Activated CD4-positive, alpha-beta T cell treated with anti-CD3 and anti-CD28 coated beads for 24 hours (primary cell): Measurements from ENCODE around the gene ZFYVE9.

Source experiments
- DNase-seq, 2 donors: peaks; one replicate each; pipeline ENCODE4 v3.0.0-alpha.2; 2020; ENCODE audit warnings: low read depth in 2 of 2

The ZFYVE9 gene

DNA sequence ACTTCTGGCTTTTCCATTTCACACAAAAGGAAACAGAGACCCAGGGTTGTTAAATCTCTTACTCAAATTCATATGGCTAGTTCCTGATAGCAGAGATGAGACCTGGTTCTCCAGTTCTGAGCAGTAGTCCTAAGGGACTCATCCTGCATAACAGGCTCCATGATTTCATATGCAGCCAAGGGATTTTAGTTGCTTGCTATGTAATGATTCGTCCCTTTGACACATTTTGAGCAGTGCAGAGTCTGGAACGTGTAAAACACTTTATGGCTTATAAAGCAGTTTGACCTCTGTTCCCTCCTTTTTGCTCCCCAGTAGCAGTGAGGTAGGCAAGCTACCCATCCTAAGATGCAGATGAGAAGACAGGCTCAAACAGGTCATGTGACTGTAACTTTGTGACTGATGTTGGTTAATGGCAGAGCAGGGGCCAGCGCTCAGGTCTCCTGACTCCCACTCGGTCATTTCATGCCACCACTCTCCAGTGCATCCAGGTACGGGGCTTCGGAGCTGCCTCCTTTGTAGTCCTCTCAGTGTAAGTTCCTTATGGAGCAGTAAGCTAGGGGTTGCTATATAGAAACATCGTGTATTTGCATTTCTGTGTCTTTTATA, 199.9 kb downstream of the ZFYVE9 start:
- DNase-seq: no peak

DNA sequence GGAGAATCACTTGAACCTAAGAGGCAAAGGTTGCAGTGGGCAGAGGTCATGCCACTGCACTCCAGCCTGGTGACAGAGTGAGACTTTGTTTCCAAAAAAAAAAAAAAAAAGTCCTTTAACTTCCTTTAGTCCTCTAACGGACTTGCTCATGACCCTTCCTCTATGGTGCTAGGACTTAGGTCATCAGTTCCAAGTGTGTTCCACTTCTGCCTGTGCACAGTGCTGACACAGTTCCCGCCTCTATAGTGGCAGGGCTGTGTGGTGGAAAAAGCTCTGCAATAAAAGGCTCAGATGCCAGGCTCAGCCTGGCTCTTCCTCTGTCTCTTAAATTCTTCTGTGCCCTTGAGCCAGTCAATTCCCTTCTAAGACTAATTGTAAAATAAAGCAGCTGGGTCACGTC, 202.1 kb downstream of the ZFYVE9 start:
- DNase-seq: no peak

DNA sequence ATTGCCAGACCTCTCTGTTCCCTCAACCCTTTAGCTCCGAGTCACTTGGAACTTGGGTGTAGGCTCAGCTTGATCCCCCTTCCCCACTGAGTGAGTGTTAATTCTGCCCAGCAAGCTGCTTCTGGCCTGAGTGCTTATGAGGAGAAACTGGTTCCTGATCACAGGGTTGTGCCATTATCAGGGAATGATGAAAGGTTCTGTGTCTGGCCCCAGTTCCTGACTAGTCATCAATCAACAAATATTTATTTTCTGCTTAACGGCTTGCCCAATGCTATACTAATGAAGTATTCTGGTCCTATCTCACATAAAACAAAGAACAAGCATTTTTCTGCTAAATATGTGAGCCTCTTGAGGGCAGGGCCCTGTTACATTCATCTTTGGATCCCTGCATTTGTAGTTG, 203.4 kb downstream of the ZFYVE9 start:
- no peak for DNase-seq

DNA sequence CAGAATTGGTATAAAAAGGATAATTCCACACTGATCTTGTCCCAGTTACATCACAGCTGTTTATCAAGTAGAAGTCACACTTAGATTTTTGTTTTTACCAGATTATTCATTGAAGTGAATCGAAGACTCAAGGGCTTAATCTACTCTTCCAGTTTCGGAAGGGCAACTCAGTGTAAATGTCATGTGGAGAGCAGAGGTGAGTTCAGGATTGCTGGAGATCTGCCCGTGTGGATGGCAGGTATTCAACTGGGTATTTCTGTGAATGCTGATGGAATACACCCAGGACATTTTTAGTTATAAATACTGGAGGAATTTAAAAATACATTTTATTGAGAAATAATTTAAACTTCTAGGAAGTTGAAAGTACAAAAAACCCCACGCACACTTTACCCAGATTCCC, 204.8 kb downstream of the ZFYVE9 start:
- no peak for DNase-seq

DNA sequence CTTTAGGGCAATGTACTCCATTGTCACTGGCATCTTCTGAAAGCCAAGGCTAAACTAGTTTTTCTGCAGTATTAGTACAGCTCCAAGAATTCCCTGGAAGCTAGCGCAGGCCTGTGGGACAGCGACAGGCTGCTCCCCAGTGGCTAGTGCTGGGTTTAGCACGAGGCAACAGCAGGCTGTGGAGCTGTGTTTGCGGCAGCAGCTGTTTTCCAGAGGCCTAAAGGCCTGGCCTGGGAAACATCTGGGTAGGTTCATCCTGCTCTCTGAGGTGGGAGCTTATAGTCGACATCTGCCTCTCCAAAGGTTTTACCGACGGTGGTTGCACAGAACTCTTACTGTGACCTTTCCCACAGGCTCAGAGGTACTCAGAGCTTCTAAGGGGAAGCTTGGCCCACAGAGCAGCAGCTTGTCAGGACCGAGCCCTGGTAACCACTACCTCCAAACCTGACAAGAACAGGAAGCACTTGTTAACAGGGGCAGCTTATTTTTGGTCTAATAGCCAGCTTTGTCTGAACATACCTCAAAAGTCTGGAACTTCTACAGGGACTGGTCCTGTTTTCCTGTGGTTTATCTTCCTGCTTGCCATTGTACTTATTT, 206.9 kb downstream of the ZFYVE9 start:
- DNase-seq: no peak

DNA sequence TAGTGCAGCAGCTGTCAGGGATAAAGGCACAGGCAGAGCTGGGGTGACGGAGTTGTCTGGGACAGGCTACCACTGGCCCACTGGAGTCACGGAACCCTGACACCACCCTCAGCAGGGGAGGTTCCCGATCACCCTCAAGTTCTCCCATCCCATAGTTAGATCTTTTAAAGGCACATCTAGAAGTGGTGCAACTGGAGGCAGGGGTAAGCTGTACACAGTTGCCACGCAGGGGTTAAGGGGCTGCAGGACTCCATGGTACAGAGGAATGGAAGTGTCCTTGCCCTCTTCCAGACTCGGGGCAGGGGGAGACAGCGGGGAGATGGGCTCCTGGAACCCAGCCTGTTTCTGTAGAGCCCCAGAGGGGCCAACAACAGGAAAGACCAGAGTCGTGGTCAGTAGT, 210.8 kb downstream of the ZFYVE9 start:
- DNase-seq: no peak

DNA sequence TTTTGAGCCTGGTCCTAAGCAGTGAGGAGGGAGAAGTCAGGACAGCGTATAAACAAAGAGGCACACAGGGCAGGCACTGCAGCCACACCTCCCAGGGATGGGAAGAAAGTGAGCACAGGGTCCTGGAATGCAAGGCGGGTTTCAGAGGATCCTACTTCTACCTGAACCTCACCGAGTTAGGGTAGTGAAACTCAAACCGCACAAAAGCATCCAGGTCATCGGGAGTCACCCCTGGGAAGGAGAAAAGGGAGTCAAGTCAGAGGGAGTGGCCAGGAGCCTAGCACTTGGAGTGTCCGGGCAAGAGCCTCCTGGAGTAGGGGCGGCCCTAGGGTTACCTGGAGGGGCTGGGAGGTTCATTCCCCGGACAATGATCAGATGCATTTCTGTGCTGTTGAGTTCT, 213.5 kb downstream of the ZFYVE9 start:
- no peak for DNase-seq

DNA sequence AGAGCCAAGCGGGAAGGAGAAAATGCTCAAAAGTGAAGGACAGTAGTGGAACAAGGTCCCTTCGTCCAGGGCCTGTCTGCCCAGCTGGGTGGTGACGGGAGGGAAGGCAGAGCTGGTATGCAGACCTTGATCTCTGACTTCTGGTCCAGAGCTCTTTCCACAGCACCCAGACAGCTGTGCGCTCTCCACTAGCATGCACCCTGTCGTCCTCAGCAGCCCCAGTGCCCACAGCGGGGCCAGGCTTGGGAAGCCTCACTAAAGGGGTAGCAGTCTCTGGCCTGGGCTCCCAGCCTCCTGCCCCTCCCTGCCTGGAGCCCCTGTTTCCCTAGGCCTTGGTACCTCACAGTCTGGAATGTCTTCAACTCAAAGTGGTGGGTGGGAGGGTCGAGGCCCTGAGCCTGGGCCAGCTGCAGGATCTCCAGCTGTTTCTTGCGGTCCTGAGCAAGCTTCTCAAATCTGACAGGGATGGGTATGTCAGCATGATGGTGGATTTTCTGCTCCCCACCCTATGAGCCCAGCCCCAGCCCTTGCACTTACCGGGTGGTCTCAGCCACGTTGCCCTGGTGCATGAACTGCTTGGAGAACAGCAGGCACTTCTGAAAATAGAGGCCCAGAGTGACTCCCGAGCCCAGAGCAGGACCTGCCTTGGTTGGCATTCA, 214.1 kb downstream of the ZFYVE9 start:
- no peak for DNase-seq

DNA sequence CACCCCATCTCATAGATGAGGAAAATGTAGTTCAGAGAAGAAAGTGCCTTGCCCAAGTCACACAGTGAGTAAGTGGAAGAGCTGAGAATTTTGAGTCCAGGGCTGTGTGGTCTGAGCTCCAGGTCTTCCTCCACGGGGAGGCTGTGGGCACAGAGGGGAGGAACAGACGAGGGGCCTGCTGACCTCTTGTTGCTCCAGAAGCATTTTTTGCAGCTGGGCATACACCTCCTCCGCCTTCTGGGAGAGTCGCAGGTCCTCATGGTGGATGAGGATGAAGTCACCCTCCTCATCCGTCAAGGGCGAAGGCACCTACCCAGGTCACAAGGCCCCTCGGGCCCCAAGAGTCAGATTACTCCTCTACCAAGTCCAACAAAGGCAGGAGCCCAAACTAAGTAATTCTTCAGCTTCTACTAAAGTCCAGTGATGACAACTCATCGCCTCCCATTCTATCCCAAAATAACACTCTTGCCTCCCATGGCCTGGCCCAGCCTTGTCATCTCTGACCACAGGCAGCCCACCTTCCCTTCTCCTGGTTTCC, 215.0 kb downstream of the ZFYVE9 start:
- no peak for DNase-seq

DNA sequence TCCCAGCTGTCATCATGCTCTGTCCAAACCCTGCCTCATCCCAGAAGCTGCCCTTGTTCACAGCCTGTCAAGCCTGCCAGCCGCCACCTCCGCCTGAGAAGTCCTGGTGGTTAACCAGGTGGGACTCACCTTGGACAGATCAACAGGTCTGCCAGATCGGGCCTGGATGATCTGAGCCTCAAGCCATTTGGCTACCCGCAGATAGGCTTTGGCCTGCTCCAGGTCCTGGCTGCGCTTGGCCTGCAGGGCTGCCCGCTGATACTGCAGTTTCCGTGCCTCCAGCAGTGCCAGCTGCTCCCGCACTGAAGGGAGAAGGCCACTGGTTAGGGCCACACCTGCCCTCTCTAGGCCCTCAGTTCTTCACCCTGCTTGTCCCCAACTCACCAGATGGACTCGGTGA, 215.5 kb downstream of the ZFYVE9 start:
- no peak for DNase-seq

DNA sequence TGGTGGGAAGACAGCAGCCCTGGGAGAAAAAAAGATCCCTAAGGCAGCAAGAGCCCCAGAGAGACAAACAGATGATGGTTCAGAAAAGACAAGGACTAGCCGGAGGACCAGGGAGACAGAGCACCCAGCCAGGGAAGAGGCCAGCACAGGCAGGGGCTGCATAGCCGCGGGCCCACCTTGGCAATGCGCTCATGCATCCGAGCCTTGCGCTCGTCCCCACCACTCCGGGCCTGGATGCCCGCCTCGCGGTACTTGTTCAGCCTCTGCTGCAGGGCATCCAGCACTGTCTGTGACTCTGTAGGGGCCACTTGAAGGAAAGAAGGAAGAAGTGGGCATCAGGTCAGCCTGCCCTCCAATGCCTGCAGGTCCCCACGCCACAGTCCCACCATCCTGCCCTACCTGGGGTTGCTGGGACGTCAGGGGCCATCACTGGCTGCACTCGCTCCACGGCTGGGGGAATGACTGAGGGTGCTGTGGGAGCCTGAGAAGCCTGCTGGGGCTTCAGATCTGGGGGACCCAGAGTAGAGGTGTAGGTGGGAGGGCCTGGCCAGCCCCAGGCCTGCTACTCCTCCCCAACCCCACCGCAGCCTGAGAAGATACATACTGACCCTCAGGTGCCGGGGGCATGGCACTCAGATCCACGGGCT, 217.1 kb downstream of the ZFYVE9 start:
- DNase-seq: no peak

DNA sequence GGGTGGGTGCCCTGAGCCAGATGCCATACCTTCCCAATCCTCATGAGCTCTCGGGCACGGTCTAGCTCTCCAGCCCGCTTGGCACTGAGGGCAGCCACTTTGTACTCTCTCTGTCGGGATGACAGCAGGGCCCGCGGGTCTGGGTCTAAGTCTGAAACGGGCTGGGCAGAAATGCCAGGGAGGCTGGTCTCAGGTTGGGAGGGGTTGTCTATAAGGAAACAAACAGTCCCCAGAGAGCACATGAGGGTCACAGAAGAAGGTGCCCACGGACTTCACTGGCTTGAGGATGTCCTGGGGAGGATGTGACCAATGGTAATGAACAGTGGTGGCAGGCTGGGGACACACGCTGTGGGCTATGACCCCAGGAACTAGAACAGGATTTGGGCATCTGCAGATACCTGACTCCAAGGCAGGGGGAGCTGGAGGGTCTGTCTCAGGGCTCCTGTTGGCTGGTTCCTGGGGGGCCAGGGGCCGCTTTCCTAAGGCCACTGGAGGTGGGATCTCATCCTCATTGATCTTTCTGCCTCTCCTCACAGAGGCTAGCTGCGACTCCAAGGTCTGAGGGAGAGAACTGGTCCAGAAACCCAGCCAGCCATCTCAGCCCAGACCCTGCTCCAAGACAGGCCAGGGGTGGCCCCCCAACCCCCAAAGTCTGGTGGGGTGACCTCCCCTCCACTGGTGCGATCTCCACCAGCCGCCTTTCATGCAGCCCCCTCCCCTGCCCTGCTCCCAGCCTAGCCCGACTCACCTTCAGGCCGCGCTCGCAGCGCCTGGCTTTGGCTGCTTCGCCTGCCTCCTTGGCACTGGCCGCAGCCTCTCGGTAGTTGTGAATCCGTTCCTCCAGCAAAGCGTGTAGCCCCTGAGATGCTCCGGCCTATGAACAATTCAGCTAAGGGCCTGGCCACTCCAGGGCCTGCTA, 218.0 kb downstream of the ZFYVE9 start:
- no peak for DNase-seq

DNA sequence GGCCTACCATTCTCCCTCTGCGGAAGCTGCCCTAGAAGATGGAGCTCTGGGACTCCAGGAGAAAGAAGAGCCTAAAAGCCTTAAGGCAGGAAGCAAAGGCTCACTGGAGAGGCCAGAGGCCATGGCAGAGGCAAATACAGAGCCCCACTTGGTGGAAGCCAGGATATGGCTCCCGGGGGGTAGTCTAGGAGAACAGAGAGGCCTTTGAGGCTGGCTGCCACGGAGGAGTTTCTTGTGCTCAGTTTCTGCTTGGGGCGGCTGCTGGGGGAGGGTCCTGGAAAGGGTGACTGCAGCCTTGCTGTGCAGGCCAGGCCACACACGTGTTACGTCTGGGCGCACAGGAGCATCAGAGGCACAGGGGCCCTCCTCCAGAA, 218.7 kb downstream of the ZFYVE9 start:
- DNase-seq: no peak

DNA sequence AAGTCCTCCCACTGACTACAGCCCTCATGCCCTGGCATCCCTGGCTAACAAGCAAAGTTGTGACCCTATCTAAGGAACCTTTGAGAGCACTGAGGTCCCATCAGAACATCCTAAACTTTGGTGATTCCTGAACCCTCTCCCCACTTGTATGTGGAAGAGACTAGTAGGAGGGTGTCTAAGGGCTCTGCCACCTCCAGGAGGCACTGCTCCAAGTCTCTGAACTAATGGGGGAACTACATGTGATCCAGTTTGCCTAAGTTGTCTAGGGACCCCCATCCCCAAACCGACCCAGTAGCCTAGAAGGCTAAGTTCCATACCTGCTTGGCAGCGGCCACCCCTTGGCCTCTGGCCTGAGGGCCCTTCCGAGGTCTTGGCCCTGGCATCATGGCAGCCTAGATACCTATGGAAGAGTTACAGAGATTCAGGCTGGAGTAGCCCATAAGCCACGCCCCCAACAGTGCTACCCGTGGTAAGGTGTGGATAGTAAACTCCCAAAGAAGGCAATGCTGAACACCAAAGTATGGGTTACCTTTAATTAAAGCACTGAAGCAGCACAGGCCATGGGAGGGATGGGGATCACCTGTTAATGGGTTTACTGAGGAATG, 222.4 kb downstream of the ZFYVE9 start:
- DNase-seq: no peak

DNA sequence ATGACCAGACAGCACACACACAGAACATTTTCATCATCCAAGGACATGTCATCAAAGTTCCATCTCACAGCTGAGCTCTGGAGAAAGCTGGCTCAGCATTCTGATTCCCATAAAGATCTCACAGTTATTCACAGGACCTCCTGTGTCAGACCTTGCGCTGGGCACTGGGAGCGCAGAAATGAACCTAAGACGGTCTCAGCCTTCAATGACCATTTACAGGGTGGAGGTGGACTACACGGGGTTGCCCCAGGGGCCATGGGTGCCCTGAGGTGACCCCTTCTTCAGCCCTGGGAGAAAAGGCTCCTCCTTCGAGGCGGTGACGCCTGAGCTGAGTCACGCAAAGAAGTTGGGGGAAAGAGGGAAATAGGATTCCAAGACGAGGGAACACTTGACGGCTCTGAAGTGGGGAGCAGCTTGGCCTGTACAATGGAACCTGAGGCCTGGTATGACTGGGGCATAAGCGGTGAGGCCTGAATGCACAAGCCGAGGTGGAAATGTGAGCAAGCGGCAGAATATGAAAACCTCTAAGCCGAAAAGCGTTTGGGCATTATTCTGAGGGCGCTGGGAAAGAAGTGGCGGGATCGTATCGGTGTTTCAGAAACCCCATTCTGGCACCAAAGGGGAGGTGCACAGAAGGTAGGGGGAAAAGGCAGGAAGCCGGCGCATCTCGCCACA, 223.3 kb downstream of the ZFYVE9 start:
- no peak for DNase-seq

DNA sequence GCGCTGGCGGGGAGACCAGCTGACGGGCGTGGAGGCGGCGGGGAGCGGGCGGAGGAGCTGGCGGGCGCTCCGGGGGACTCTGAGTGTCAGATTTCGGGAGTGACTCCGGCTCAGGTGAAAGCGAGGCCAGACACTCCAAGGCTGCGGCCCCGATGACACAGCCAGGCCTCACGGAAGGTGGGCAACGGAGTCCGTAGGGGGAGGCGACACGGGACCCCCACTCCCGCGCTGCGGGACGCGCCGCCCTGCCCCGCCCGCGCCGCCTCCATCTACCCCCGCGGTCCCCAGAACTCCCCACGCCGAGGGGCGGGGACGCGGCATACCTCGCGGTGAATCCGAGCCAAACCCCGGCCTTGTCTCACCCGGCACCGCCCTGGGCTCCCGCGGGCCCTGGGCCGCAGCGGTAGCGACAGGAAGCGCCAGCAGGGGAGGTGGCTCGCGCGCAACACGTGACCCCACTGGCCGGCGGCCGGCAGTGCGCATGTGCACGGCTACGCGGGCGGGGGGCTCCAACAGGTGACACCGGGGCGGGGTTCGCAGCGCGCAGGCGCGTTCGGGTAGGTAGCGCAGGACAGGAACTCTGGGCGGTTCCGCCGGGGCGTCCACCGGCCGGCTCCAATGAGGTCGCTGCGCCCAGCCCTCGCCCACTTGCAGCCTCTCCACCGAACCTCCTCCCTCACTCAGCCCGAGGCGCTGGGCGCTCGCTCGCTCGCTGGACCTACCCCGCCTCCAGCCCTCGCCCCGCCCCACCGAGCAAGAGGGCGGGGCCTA, 224.0 kb downstream of the ZFYVE9 start, which contains the start of gene CC2D1B:
Gene CC2D1B, minus strand, starts transcription at position 460 of the 771 bp plus-strand sequence. CDS start 1,585 bp downstream, outside the sequence.
- peak; percentile 97 to 98 for DNase-seq

DNA sequence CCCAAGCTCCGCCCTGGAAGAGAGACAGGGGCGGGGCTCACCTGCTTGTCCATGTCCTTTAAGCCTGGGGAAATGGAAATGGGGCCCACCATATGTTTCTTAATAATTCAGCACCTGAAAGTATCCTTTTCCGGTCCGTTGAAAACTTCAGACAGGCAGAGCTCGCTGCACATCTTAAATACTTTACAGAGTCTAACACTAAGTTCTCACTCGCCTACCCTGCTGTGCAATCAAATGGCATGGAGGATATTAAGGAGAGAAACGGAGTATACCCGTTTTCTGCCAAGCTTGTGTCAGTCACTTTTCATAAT, 224.6 kb downstream of the ZFYVE9 start:
- DNase-seq: no peak

DNA sequence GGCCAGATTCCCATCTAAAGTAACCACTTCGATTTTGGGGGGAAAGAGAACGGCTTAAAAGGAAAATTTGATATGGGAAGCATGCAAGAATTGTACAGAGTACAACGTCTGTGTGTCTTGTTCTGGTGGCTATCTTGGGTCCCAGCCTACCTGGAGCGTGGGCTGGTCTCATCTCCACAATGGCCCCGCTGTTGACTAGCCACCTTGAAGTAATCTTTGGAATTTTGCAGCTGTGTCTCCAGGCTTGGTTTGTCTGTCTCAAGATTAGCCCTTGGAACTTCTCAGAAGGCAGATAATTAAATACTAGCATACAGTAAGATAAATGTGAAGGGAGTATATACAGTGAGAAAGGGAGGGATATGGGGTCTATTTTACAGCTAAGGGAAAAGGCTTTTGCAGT, 225.4 kb downstream of the ZFYVE9 start:
- no peak for DNase-seq

DNA sequence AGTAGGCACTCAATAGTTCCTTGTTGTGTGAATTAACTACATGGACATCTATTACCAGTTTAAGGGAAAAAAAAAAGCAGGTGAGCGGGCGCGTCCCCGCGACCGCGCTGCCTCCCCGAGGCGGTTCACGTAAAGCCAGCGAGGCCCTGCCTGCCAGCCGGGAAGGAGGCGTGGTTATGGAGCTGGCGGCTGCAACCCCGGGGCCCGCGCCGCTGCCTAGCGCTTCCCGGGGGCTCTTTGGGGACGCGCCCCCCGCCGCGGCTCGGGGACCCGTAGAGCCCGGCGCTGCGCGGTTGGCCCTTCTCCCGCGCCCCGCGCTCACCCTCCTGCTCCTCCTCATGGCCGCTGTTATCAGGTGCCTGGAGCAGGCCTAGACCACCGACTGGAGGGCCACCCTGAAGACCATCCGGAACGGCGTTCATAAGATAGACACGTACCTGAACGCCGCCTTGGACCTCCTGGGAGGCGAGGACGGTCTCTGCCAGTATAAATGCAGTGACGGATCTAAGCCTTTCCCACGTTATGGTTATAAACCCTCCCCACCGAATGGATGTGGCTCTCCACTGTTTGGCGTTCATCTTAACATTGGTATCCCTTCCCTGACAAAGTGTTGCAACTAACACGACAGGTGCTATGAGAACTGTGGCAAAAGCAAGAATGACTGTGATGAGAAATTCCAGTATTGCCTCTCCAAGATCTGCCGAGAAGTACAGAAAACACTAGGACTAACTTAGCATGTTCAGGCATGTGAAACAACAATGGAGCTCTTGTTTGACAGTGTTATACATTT, 226.7 kb downstream of the ZFYVE9 start:
- DNase-seq: peak; percentile 19 to 48
